ENCODE results near the gene HEATR5A.

HEATR5A gene

DNA sequence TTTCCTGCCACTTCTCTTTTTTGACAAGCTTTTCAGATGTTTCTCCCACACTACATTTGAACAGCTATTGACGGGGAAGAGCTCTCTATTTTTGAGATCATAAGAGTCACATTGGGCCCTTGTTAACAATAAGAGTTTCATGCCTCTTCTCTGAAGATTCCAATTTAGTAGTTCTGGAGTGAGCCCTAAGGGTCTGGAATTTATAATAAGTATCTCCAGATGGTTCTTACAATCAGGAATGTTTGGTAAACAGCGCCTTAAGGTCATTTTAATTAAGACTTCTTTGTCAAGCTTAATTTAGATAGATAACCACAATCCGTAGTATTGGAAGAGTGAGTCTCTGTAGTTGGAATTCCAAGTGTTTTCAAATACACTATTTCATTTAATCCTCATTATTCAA, 152.1 kb downstream of the HEATR5A start:
- no peak overlapping the region for H2BK5ac ChIP-seq (ENCODE audit: low read length)
- no peaks in the 10 kb centered on the region for H3K4me1 ChIP-seq (ENCODE audit: control insufficient read depth in 2 of 2, insufficient read depth in 1 of 2, low read depth in 1 of 2, low read length in 2 of 2)
- peaks cover 9 to 10% of the 10 kb centered on the region in 2 donors for H3K9me3 ChIP-seq (replicated peaks in 1 of 2; ENCODE audit: control insufficient read depth in 2 of 2, insufficient read depth in 1 of 2, low read depth in 1 of 2, low read length in 2 of 2)
- H2BK12ac ChIP-seq (ENCODE audit: low read length): no peak overlapping the region
- H4K8ac ChIP-seq (ENCODE audit: low read depth, low read length): no peak overlapping the region
- no peak overlapping the region for H3K9ac ChIP-seq (ENCODE audit: low read depth, low read length, poor library complexity)
- H3K36me3 ChIP-seq (replicated peaks in 1 of 2; ENCODE audit: control insufficient read depth in 2 of 2, insufficient read depth in 2 of 2, low read length in 2 of 2): peaks cover 0 to 2% of the 10 kb centered on the region in 2 donors
- no peak for DNase-seq (ENCODE audit: low spot score)
- WGBS, 2 donors (ENCODE audit: extremely low coverage in 2 of 2, insufficient read length in 2 of 2, insufficient replicate concordance in 1 of 2): no CpG with 5 or more reads among the region's 3 CpGs
- H3K18ac ChIP-seq (ENCODE audit: low read length): no peak overlapping the region
- H3K27me3 ChIP-seq (ENCODE audit: control insufficient read depth in 3 of 3, insufficient read depth in 3 of 3, low read depth in 1 of 3, low read length in 3 of 3): no peaks in the 10 kb centered on the region
- H2BK15ac ChIP-seq (ENCODE audit: low read length): no peak overlapping the region
- H3K4ac ChIP-seq (ENCODE audit: low read length): no peak overlapping the region
- no peak overlapping the region for H2AFZ ChIP-seq (ENCODE audit: low read length)
- no peak overlapping the region for H3K27ac ChIP-seq (replicated peaks; ENCODE audit: low read length)
- H3K23ac ChIP-seq (ENCODE audit: low read depth, low read length, poor library complexity): no peak overlapping the region
- H2BK120ac ChIP-seq (ENCODE audit: low read depth, low read length): no peak overlapping the region
- no peak overlapping the region for H2AK5ac ChIP-seq (ENCODE audit: low read depth, low read length)
- H3K4me2 ChIP-seq (ENCODE audit: insufficient read depth, low read length, poor library complexity, severe bottlenecking): no peak overlapping the region
- no peak overlapping the region for H3K4me3 ChIP-seq (ENCODE audit: low read length in 2 of 2)
- H4K91ac ChIP-seq (ENCODE audit: low read depth, low read length, poor library complexity): no peak overlapping the region
- H3K79me1 ChIP-seq (ENCODE audit: low read depth, low read length): no peaks in the 10 kb centered on the region
- H3K14ac ChIP-seq (ENCODE audit: low read length): no peak overlapping the region

- Histone ChIP-seq H3K4ac (ENCODE audit: low read length) (no peak overlapping the region), H3K27ac (replicated peaks; ENCODE audit: low read length) (no peak overlapping the region), H2BK5ac (ENCODE audit: low read length) (no peak overlapping the region), H2AK5ac (ENCODE audit: low read depth, low read length) (no peak overlapping the region), H4K91ac (ENCODE audit: low read depth, low read length, poor library complexity) (no peak overlapping the region), H3K4me2 (ENCODE audit: insufficient read depth, low read length, poor library complexity, severe bottlenecking) (no peak overlapping the region), H3K23ac (ENCODE audit: low read depth, low read length, poor library complexity) (no peak overlapping the region), H3K79me1 (ENCODE audit: low read depth, low read length) (no peaks in the 10 kb centered on the region), H3K27me3 (ENCODE audit: control insufficient read depth in 3 of 3, insufficient read depth in 3 of 3, low read depth in 1 of 3, low read length in 3 of 3) (no peaks in the 10 kb centered on the region), H2BK120ac (ENCODE audit: low read depth, low read length) (no peak overlapping the region), H3K14ac (ENCODE audit: low read length) (no peak overlapping the region), H3K36me3 (replicated peaks in 1 of 2; ENCODE audit: control insufficient read depth in 2 of 2, insufficient read depth in 2 of 2, low read length in 2 of 2) (peaks cover 0 to 2% of the 10 kb centered on the region in 2 donors), H3K18ac (ENCODE audit: low read length) (no peak overlapping the region), H3K9ac (ENCODE audit: low read depth, low read length, poor library complexity) (no peak overlapping the region), H3K4me3 (ENCODE audit: low read length in 2 of 2) (no peak overlapping the region), H3K9me3 (replicated peaks in 1 of 2; ENCODE audit: control insufficient read depth in 2 of 2, insufficient read depth in 1 of 2, low read depth in 1 of 2, low read length in 2 of 2) (peaks cover 7 to 10% of the 10 kb centered on the region in 2 donors), H2BK15ac (ENCODE audit: low read length) (no peak overlapping the region), H2BK12ac (ENCODE audit: low read length) (no peak overlapping the region), H2AFZ (ENCODE audit: low read length) (no peak overlapping the region), H4K8ac (ENCODE audit: low read depth, low read length) (no peak overlapping the region), H3K4me1 (ENCODE audit: control insufficient read depth in 2 of 2, insufficient read depth in 1 of 2, low read depth in 1 of 2, low read length in 2 of 2) (peaks cover 4 to 5% of the 10 kb centered on the region in 2 donors)
- no peak for DNase-seq (ENCODE audit: low spot score)
- WGBS, 2 donors (ENCODE audit: extremely low coverage in 2 of 2, insufficient read length in 2 of 2, insufficient replicate concordance in 1 of 2): no CpG with 5 or more reads among the region's 13 CpGs
These were observed 153.7 kb downstream of the HEATR5A start for GRCh38 chr14:31266437-31267331.

GRCh38 chr14:31265701-31266398, 154.5 kb downstream of the HEATR5A start:
- H2BK5ac ChIP-seq (ENCODE audit: low read length): no peak overlapping the region
- no peak overlapping the region for H3K14ac ChIP-seq (ENCODE audit: low read length)
- no peak overlapping the region for H3K9ac ChIP-seq (ENCODE audit: low read depth, low read length, poor library complexity)
- H3K23ac ChIP-seq (ENCODE audit: low read depth, low read length, poor library complexity): no peak overlapping the region
- H4K91ac ChIP-seq (ENCODE audit: low read depth, low read length, poor library complexity): no peak overlapping the region
- H2BK15ac ChIP-seq (ENCODE audit: low read length): no peak overlapping the region
- H3K27ac ChIP-seq (replicated peaks; ENCODE audit: low read length): no peak overlapping the region
- no peak overlapping the region for H3K4me3 ChIP-seq (ENCODE audit: low read length in 2 of 2)
- no peak for DNase-seq (ENCODE audit: low spot score)
- no peak overlapping the region for H2BK120ac ChIP-seq (ENCODE audit: low read depth, low read length)
- H3K9me3 ChIP-seq (replicated peaks in 1 of 2; ENCODE audit: control insufficient read depth in 2 of 2, insufficient read depth in 1 of 2, low read depth in 1 of 2, low read length in 2 of 2): peaks cover 7 to 10% of the 10 kb centered on the region in 2 donors
- no peak overlapping the region for H4K8ac ChIP-seq (ENCODE audit: low read depth, low read length)
- H3K27me3 ChIP-seq (ENCODE audit: control insufficient read depth in 3 of 3, insufficient read depth in 3 of 3, low read depth in 1 of 3, low read length in 3 of 3): no peaks in the 10 kb centered on the region
- H3K79me1 ChIP-seq (ENCODE audit: low read depth, low read length): no peaks in the 10 kb centered on the region
- no peak overlapping the region for H2AK5ac ChIP-seq (ENCODE audit: low read depth, low read length)
- no peak overlapping the region for H3K4me2 ChIP-seq (ENCODE audit: insufficient read depth, low read length, poor library complexity, severe bottlenecking)
- H3K18ac ChIP-seq (ENCODE audit: low read length): no peak overlapping the region
- no peak overlapping the region for H2AFZ ChIP-seq (ENCODE audit: low read length)
- WGBS, 2 donors (ENCODE audit: extremely low coverage in 2 of 2, insufficient read length in 2 of 2, insufficient replicate concordance in 1 of 2): no CpG with 5 or more reads among the region's 8 CpGs
- H2BK12ac ChIP-seq (ENCODE audit: low read length): no peak overlapping the region
- peaks cover 0 to 2% of the 10 kb centered on the region in 2 donors for H3K36me3 ChIP-seq (replicated peaks in 1 of 2; ENCODE audit: control insufficient read depth in 2 of 2, insufficient read depth in 2 of 2, low read length in 2 of 2)
- H3K4me1 ChIP-seq (ENCODE audit: control insufficient read depth in 2 of 2, insufficient read depth in 1 of 2, low read depth in 1 of 2, low read length in 2 of 2): peaks cover 6 to 10% of the 10 kb centered on the region in 2 donors
- H3K4ac ChIP-seq (ENCODE audit: low read length): no peak overlapping the region

DNA sequence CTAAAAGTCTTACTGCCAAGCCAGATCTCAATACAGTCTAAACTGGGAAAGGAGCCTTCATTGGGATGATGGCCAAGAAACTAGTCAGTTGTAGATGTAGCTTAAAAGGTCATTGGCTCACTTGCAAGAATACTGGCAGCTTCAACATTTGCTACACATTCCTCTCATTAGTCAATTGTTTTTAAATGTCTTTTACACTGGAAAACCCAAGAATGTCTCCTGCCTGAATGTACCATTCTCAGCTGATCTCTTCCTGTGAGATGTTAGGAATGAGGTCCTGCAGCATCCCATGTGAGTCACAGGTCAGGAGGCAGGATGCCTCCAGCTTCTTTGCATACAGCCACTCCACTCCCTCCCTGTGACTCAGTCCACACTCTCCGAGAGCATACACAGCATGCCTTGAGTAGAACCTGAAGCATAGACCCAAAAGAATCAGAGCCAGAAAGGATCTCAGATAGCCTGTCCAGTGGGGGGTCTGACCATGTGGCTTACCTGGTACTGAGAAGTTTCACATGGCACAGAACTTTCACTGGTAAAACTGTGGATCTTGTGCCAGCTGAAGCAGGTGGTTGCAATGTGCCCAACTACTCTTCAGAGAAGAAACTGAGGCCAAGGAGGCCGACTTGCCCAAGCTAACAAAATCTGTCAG, 156.7 kb downstream of the HEATR5A start:
- Histone ChIP-seq H2AK5ac (ENCODE audit: low read depth, low read length) (no peak overlapping the region), H2AFZ (ENCODE audit: low read length) (no peak overlapping the region), H2BK120ac (ENCODE audit: low read depth, low read length) (no peak overlapping the region), H3K36me3 (replicated peaks in 1 of 2; ENCODE audit: control insufficient read depth in 2 of 2, insufficient read depth in 2 of 2, low read length in 2 of 2) (no peaks in the 10 kb centered on the region), H3K9ac (ENCODE audit: low read depth, low read length, poor library complexity) (no peak overlapping the region), H4K8ac (ENCODE audit: low read depth, low read length) (no peak overlapping the region), H4K91ac (ENCODE audit: low read depth, low read length, poor library complexity) (no peak overlapping the region), H3K9me3 (replicated peaks in 1 of 2; ENCODE audit: control insufficient read depth in 2 of 2, insufficient read depth in 1 of 2, low read depth in 1 of 2, low read length in 2 of 2) (no peaks in the 10 kb centered on the region), H3K14ac (ENCODE audit: low read length) (no peak overlapping the region), H3K23ac (ENCODE audit: low read depth, low read length, poor library complexity) (no peak overlapping the region), H3K4me2 (ENCODE audit: insufficient read depth, low read length, poor library complexity, severe bottlenecking) (no peak overlapping the region), H3K79me1 (ENCODE audit: low read depth, low read length) (no peaks in the 10 kb centered on the region), H3K4ac (ENCODE audit: low read length) (no peak overlapping the region), H2BK5ac (ENCODE audit: low read length) (no peak overlapping the region), H2BK15ac (ENCODE audit: low read length) (no peak overlapping the region), H3K27me3 (ENCODE audit: control insufficient read depth in 3 of 3, insufficient read depth in 3 of 3, low read depth in 1 of 3, low read length in 3 of 3) (no peaks in the 10 kb centered on the region), H3K4me1 (ENCODE audit: control insufficient read depth in 2 of 2, insufficient read depth in 1 of 2, low read depth in 1 of 2, low read length in 2 of 2) (peaks cover 6 to 10% of the 10 kb centered on the region in 2 donors), H3K18ac (ENCODE audit: low read length) (no peak overlapping the region), H3K4me3 (ENCODE audit: low read length in 2 of 2) (no peak overlapping the region), H2BK12ac (ENCODE audit: low read length) (no peak overlapping the region), H3K27ac (replicated peaks; ENCODE audit: low read length) (no peak overlapping the region)
- DNase-seq (ENCODE audit: low spot score): no peak
- WGBS, 2 donors (ENCODE audit: extremely low coverage in 2 of 2, insufficient read length in 2 of 2, insufficient replicate concordance in 1 of 2): no CpG with 5 or more reads among the region's 2 CpGs

Measured in neuronal stem cell (in vitro differentiated cells).